Motor neuron (in vitro differentiated cells): ENCODE data around the gene EPHB4. TPM values are rescaled to one million over a fixed set of nuclear protein-coding genes. Genes with fewer than 3 reads are reported as not detected.
"Not testable (repeated sequence)": the region's sequence is repeated elsewhere in the genome, so short reads cannot be mapped to it uniquely, and the experiment has no call there.

ENCODE experiments used
- ATAC-seq, 8 experiments: fragments of 200-7000 bp; cut with Tn5 transposase; replicated peaks in 6 of 8; 2 replicates each; pipeline ENCODE4 v1.8.0; 2021; ENCODE audit warnings: mild to moderate bottlenecking in 8 of 8, moderate library complexity in 8 of 8
- H3K27ac ChIP-seq, 2 donors: fragments of 250-450 bp; sonication (Bioruptor Pico); 2 replicates each; pipeline ENCODE4 v1.9.0; 2021; ENCODE audit warnings: antibody characterized with exemption in 2 of 2, mild to moderate bottlenecking in 2 of 2, moderate library complexity in 1 of 2
- H3K4me1 ChIP-seq, 2 donors: fragments of 250-450 bp; sonication (Bioruptor Pico); replicated peaks in 1 of 2; 2 replicates each; pipeline ENCODE4 v1.6.1; 2021; ENCODE audit warnings: antibody characterized with exemption in 2 of 2, mild to moderate bottlenecking in 2 of 2, moderate library complexity in 1 of 2
- H3K4me3 ChIP-seq, 5 donors: fragments of 250-450 bp; sonication (Bioruptor Pico); 2 replicates each; pipeline ENCODE4 v1.9.0; 2021; ENCODE audit warnings: antibody characterized with exemption in 5 of 5, mild to moderate bottlenecking in 5 of 5, moderate library complexity in 4 of 5
- WGBS, 10 experiments: fragments of 450-650 bp; shearing (Covaris generic); methylation state at CpG; one replicate each; pipeline ENCODE4 v1.0.0; 2022; 5-methylcytosine and 5-hydroxymethylcytosine counted together
- in situ Hi-C, 9 experiments: fragments of 400-800 bp; cut with MboI; loops; one replicate each; pipeline ENCODE4 v1.15.0; 2021; ENCODE audit warnings: low sequenced_read_pairs in 9 of 9, low pct_unique_long_range_greater_than_20kb in 2 of 9; ENCODE audit not compliant: unreplicated experiment in 9 of 9
- total RNA-seq, 8 experiments: library from RNA; unstranded; fragments of 300-600 nt; gene quantifications; 2 replicates each; pipeline versions ENCODE4 v1.2.3 to v1.2.4, GENCODE V29; 2022

EPHB4 gene
- total RNA-seq, 8 experiments from 2014 or later: 3.5 to 49.9 (median 17.1) TPM

DNA sequence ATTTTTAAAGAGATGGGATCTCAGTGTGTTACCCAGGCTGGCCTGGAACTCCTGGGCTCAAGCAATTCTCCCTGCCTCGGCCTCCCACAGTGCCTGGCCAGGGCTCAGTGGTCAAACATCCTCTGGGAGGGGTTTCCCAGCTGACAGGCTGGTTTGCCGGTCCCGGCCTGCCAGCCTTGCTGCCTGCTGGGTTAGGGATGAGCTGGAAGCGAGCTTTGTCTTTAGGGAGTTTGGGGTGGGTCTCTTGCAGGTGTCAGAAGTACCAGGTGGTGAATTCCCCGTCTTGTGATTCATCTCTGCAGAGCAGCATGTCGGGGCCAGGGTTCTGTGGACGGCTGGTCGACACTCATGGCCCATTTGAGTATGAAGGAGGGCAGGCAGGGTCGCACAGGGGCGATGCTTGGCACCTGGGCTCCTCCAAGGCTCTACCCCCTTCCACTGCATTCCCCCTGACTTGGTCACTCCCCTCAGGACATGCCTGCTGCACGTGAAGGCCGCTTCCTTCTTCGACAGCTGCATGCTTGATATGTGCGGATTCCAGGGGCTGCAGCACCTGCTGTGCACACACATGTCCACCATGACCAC is 63.7 kb downstream of the EPHB4 start:
- Histone ChIP-seq H3K4me1 (no peaks in the 10 kb centered on the region), H3K4me3 (no peak overlapping the region), H3K27ac (no peak overlapping the region)
- in situ Hi-C loops: no loop called here
- WGBS, 10 experiments: 20 to 86% (median 68%) methylated on average over 1 to 5 of the region's 14 CpGs; no CpG with 5 or more reads in 4 of the 10 experiments
- ATAC-seq: no peak

DNA sequence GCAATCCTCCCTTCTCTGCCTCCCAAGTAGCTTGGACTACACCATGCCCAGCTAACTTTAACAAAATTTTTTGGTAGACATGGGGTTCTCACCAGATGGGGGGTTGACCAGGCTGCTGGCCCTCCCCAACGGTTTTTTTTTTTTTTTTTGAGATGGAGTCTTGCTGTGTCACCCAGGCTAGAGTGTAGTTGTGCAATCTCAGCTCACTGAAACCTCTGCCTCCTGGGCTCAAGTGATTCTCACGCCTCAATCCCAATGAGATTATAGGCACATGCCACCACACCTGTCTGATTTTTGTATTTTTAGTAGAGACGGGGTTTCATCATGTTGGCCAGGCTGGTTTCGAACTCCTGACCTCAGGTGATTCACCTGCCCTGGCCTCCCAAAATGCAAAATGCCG is 64.5 kb downstream of the EPHB4 start:
- ATAC-seq, H3K4me1 ChIP-seq, H3K4me3 ChIP-seq, in situ Hi-C loops, H3K27ac ChIP-seq: not testable (repeated sequence)
- 27 to 100% (median 77%) methylated on average over 1 to 3 of the region's 5 CpGs; no CpG with 5 or more reads in 2 of the 10 experiments for WGBS, 10 experiments

DNA sequence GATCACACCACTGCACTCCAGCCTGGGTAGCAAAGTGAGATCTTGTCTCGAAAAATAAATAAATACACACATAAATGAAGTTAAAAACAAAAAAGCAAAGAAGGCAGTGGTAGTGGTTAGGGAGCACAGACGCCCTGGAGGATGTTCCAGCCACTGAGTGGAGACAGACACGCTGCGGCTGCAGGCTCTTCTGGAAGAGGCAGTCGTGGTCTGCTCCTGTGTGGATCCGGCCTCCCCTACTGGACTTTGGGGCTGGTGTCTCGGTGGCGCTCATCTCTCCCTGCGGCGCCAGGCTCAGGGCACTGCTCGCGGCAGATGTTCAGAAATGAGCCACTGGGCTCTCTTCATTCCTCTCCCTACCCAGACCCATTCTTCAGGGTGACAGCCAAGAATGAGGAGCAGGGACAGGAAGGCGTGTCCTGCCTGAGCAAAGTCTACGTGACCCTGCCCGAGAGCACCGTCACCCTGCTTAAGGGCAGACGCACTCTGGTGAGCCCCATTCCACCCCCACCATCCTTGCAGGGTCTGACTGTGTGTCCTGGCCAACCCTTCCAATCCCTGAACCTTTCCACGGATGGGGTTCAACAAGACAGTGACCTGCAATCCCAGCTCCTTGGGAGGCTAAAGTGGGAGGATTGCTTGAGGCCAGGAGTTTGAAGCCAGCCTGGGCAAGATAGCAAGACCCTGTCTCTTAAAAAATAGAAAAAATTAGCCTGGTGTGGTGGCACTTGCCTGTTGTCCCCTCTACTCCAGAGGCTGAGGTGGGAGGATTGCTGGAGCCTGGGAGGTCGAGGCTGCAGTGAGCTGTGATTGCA is 67.8 kb downstream of the EPHB4 start:
- WGBS, 10 experiments: 0 to 70% (median 53%) methylated on average over 2 to 13 of the region's 19 CpGs; no CpG with 5 or more reads in 1 of the 10 experiments
- ATAC-seq: no peak
- in situ Hi-C loops: no loop called here

GRCh38 chr7:100753750-100754149 is 73.6 kb downstream of the EPHB4 start:
- H3K4me1 ChIP-seq: no peaks in the 10 kb centered on the region
- ATAC-seq: no peak
- no peak overlapping the region for H3K27ac ChIP-seq
- no peak overlapping the region for H3K4me3 ChIP-seq
- 0 to 100% (median 70%) methylated on average over 1 to 2 of the region's 3 CpGs; no CpG with 5 or more reads in 3 of the 10 experiments for WGBS, 10 experiments
- in situ Hi-C loops: no loop called here

More for the DNA sequence above, 67.8 kb downstream of the EPHB4 start:
- Histone ChIP-seq H3K4me1 (no peaks in the 10 kb centered on the region), H3K27ac (no peak overlapping the region), H3K4me3 (no peak overlapping the region)

GRCh38 chr7:100752994-100753393 is 74.3 kb downstream of the EPHB4 start:
- no peak for ATAC-seq
- in situ Hi-C loops: no loop called here
- no peak overlapping the region for H3K4me3 ChIP-seq
- WGBS, 10 experiments: 40 to 57% (median 50%) methylated on average over 1 of the region's 5 CpGs; no CpG with 5 or more reads in 7 of the 10 experiments
- H3K4me1 ChIP-seq: no peaks in the 10 kb centered on the region
- H3K27ac ChIP-seq: no peak overlapping the region

Other genes starting within 250 kb of the EPHB4 start
- 10 to 100 TPM in 5 of 8 experiments, 1 to 10 TPM in 3; 9.1 to 24.3 (median 18.6) TPM for gene LRCH4, start 241.4 kb downstream of the EPHB4 start, total RNA-seq
- 1 to 10 TPM in 3 of 8 experiments, under 1 TPM in 5; 0.25 to 1.9 (median 0.75) TPM for gene FBXO24, start 241.2 kb downstream of the EPHB4 start, total RNA-seq
- gene PCOLCE, start 225.2 kb downstream of the EPHB4 start, total RNA-seq: 100 to 1,000 TPM in 4 of 8 experiments, 10 to 100 TPM in 1, 1 to 10 TPM in 3; 3.0 to 369 (median 86.9) TPM
- 10 to 100 TPM in 7 of 8 experiments, 1 to 10 TPM in 1; 9.5 to 20.5 (median 15.2) TPM for gene MOSPD3, start 215.0 kb downstream of the EPHB4 start, total RNA-seq
- gene TFR2, start 186.0 kb downstream of the EPHB4 start, total RNA-seq: 1 to 10 TPM in 6 of 8 experiments, under 1 TPM in 2; 0.54 to 3.9 (median 2.5) TPM
- gene ACTL6B, start 171.1 kb downstream of the EPHB4 start, total RNA-seq: 10 to 100 TPM in 5 of 8 experiments, not detected in 3; 29.4 to 51.9 (median 38.1) TPM
- 100 to 1,000 TPM; 141 to 235 (median 188) TPM for gene GNB2, start 153.8 kb downstream of the EPHB4 start, total RNA-seq
- 10 to 100 TPM; 10.6 to 40.7 (median 19.1) TPM for gene GIGYF1, start 133.3 kb downstream of the EPHB4 start, total RNA-seq
- 10 to 100 TPM; 32.0 to 59.6 (median 38.6) TPM for gene POP7, start 121.4 kb downstream of the EPHB4 start, total RNA-seq
- gene EPO, start 107.1 kb downstream of the EPHB4 start, total RNA-seq: under 1 TPM in 1 of 8 experiments, not detected in 7; 0.11 TPM
- under 1 TPM in 6 of 8 experiments, not detected in 2; 0.04 to 0.24 (median 0.14) TPM for gene ZAN, start 93.9 kb downstream of the EPHB4 start, total RNA-seq
- gene SLC12A9, start 25.2 kb upstream of the EPHB4 start, total RNA-seq: 10 to 100 TPM in 4 of 8 experiments, 1 to 10 TPM in 4; 6.8 to 29.3 (median 11.9) TPM
- 10 to 100 TPM in 5 of 8 experiments, 1 to 10 TPM in 3; 3.0 to 90.1 (median 22.4) TPM for gene TRIP6, start 39.9 kb upstream of the EPHB4 start, total RNA-seq
- 100 to 1,000 TPM in 3 of 8 experiments, 10 to 100 TPM in 5; 28.4 to 149 (median 57.0) TPM for gene SRRT, start 47.6 kb upstream of the EPHB4 start, total RNA-seq
- 1 to 10 TPM; 2.4 to 5.2 (median 2.9) TPM for gene UFSP1, start 62.2 kb upstream of the EPHB4 start, total RNA-seq
- gene ACHE, start 68.4 kb upstream of the EPHB4 start, total RNA-seq: 10 to 100 TPM in 4 of 8 experiments, 1 to 10 TPM in 4; 1.3 to 64.5 (median 13.4) TPM
- 1 to 10 TPM in 2 of 8 experiments, under 1 TPM in 5, not detected in 1; 0.11 to 2.2 (median 0.72) TPM for gene MUC3A, start 122.0 kb upstream of the EPHB4 start, total RNA-seq
- gene MUC12, start 142.0 kb upstream of the EPHB4 start, total RNA-seq: 1 to 10 TPM in 7 of 8 experiments, under 1 TPM in 1; 0.43 to 9.6 (median 1.9) TPM
- 1 to 10 TPM in 1 of 8 experiments, under 1 TPM in 6, not detected in 1; 0.04 to 1.2 (median 0.17) TPM for gene MUC17, start 192.6 kb upstream of the EPHB4 start, total RNA-seq